Endothelial cell of coronary artery (primary cell): ENCODE results near the gene SLC6A1. TPM values are rescaled to one million over a fixed set of nuclear protein-coding genes. Genes with fewer than 3 reads are reported as not detected.

Source experiments
- total RNA-seq: library from RNA; depleted of rRNA; stranded (reverse); fragments of >200 nt; gene quantifications from 2 replicates; pipeline ENCODE4 v1.2.3, GENCODE V29; 2014

The SLC6A1 gene
- 0.19 TPM in 1 of 2 replicates, not detected in the other for total RNA-seq

GRCh38 chr3:10992017-10992942, at the start of gene SLC6A1:
SLC6A1 (plus strand) TSS chr3:10992748; CDS start chr3:11017212, 24,464 bp downstream.

Other genes starting within 250 kb of the SLC6A1 start
- gene SLC6A11, start 176.5 kb upstream of the SLC6A1 start, total RNA-seq = not detected in 2 replicates
- gene HRH1, start 161.7 kb downstream of the SLC6A1 start, total RNA-seq = 11.7 and 24.4 TPM in 2 replicates